PC-3 (cell line): Measurements from ENCODE around the gene BRPF1. TPM values are rescaled to one million over a fixed set of nuclear protein-coding genes. Genes with fewer than 3 reads are reported as not detected.
"Not testable (repeated sequence)": the region's sequence is repeated elsewhere in the genome, so short reads cannot be mapped to it uniquely, and the experiment has no call there.

Experiments used
- ATAC-seq: fragments of 200-7000 bp; cut with Tn5 transposase; 2 replicates; pipeline ENCODE4 v1.9.1; 2020; ENCODE audit warnings: mild to moderate bottlenecking, moderate library complexity
- BruUV-seq: library from RNA; stranded (reverse); fragments of 400-500 nt; replicated peaks from 2 replicates; lab custom pipeline; 2021; lab: Mats Ljungman, UMichigan
- CTCF ChIA-PET: fragments of 300-600 bp; sonication (Branson Sonifier 250); formaldehyde crosslinking; loops from one replicate; lab custom pipeline; 2022; ENCODE audit warnings: antibody characterized with exemption; lab: Charles Lee
- POLR2A ChIA-PET: fragments of 300-600 bp; sonication (Branson Sonifier 250); formaldehyde crosslinking; loops from one replicate; lab custom pipeline; 2022; ENCODE audit warnings: antibody characterized with exemption; ENCODE audit not compliant: unreplicated experiment; lab: Charles Lee
- DNase-seq: peaks from one replicate; pipeline ENCODE4 v3.0.0-alpha.2; 2015
- H2AFZ ChIP-seq: fragments of 300-600 bp; sonication (generic); 2 replicates; pipeline ENCODE4 v1.6.0; 2016; ENCODE audit warnings: antibody characterized with exemption, low read length
- H3F3A ChIP-seq: fragments of 300-600 bp; sonication (generic); one replicate; pipeline ENCODE4 v1.6.0; 2017; ENCODE audit warnings: antibody characterized with exemption, low read length, control low read depth, mild to moderate bottlenecking; ENCODE audit not compliant: unreplicated experiment
- H3K27ac ChIP-seq: fragments of 300-600 bp; sonication (generic); 2 replicates; pipeline ENCODE4 v1.5.1; 2016; ENCODE audit warnings: mild to moderate bottlenecking, low read length
- H3K27me3 ChIP-seq: fragments of 300-600 bp; sonication (generic); 2 replicates; pipeline ENCODE4 v1.6.1; 2016; ENCODE audit warnings: low read length, mixed read lengths
- H3K36me3 ChIP-seq: fragments of 300-600 bp; sonication (generic); 2 replicates; pipeline ENCODE4 v1.6.1; 2016; ENCODE audit warnings: low read depth, mixed run types, low read length, mixed read lengths
- H3K4me1 ChIP-seq: fragments of 300-600 bp; sonication (generic); 2 replicates; pipeline ENCODE4 v1.5.1; 2016; ENCODE audit warnings: low read length; ENCODE audit not compliant: insufficient read depth
- H3K4me2 ChIP-seq: fragments of 300-600 bp; sonication (generic); 2 replicates; pipeline ENCODE4 v1.6.0; 2016; ENCODE audit warnings: low read length
- H3K4me3 ChIP-seq: fragments of 300-600 bp; sonication (generic); 2 replicates; pipeline ENCODE4 v1.5.1; 2016; ENCODE audit warnings: mild to moderate bottlenecking, low read length, mixed read lengths
- H3K79me2 ChIP-seq: fragments of 300-600 bp; sonication (generic); 2 replicates; pipeline ENCODE4 v1.6.1; 2017; ENCODE audit warnings: low read length, mixed read lengths
- H3K9ac ChIP-seq: fragments of 300-600 bp; sonication (generic); 2 replicates; pipeline ENCODE4 v1.6.0; 2016; ENCODE audit warnings: mild to moderate bottlenecking, low read length
- H3K9me2 ChIP-seq: fragments of 300-600 bp; sonication (generic); replicated peaks from 2 replicates; pipeline ENCODE4 v1.6.1; 2016; ENCODE audit warnings: mixed run types, low read length, mixed read lengths
- H3K9me3 ChIP-seq: fragments of 300-600 bp; sonication (generic); 2 replicates; pipeline ENCODE4 v1.6.1; 2016; ENCODE audit warnings: low read length, mixed read lengths
- H4K20me1 ChIP-seq: fragments of 300-600 bp; sonication (generic); 2 replicates; pipeline ENCODE4 v1.6.1; 2016; ENCODE audit warnings: low read length, mixed read lengths
- CTCF ChIP-seq: fragments of 300-600 bp; sonication (generic); conservative IDR thresholded peaks from 2 replicates; pipeline ENCODE4 v1.5.1; 2017; ENCODE audit warnings: antibody characterized with exemption, low read depth, mild to moderate bottlenecking, low read length
- EZH2 ChIP-seq: fragments of 300-600 bp; sonication (generic); IDR thresholded peaks from one replicate; pipeline ENCODE4 v1.6.1; 2017; ENCODE audit warnings: antibody characterized with exemption, mild to moderate bottlenecking, low read length; ENCODE audit not compliant: unreplicated experiment
- EZH2phosphoT487 ChIP-seq: fragments of 300-600 bp; sonication (generic); IDR thresholded peaks from 2 replicates; pipeline ENCODE4 v1.6.1; 2018; ENCODE audit warnings: mild to moderate bottlenecking, antibody characterized with exemption, low read length, borderline replicate concordance
- intact Hi-C: fragments of 100-400 bp; cut with micrococcal nuclease; formaldehyde crosslinking; loops from 2 replicates; pipeline ENCODE4 v1.9.0; 2023
- total RNA-seq: library from RNA; depleted of rRNA; stranded (reverse); fragments of >200 nt; gene quantifications from 2 replicates; pipeline ENCODE4 v1.2.3, GENCODE V29; 2014

The BRPF1 gene
- total RNA-seq, 1 experiment from 2014 or later = 27.0 TPM

DNA sequence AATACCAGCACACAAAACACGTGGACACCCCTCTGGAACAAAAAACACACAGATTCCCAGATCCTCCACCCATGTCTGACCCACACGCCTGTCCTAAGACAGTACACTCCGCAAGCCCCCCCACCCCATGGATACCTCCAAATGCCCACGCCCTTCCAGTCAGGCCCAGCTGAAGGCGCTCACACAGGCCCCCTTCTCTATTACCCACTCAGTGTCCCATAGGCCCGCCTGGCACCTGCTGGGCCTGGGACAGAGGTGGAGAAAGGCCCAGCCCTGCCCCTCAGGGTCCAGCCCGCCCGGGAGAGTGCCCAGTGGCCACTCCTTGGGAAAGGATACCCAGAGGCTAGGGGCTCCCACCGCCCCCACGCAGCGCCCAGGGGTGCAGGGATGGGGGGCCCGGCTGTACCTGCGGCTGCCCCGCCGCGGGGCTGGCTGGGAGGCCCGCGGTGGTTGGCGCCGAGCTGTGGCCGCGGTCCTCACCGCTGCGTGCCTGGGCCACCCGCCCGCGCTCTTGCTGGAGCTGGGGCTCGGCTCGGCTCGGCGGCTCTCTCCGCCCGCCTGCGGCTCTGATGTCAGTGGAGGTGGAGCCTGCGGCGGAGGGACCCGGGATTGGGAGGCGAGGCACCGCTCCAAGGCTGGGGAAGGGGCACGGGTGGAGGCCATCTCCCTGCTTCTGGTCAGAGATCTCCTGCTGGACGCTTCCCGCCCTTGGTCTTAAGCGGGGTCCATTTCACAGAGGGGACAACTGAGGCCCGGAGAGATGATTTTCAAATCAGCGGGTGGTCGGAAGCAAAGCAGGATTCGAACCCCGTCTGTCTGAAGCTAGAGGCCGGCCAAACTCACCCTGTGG lies 38.1 kb downstream of the BRPF1 start, which contains the start of gene CAMK1:
Gene CAMK1 (minus strand): TSS at position 522 of the 850 bp plus-strand sequence. CDS start 2,198 bp downstream, outside the sequence.
- CTCF ChIA-PET = no interaction called here
- Histone ChIP-seq H4K20me1 (no peaks in the 10 kb centered on the region), H3K4me2 (peak within 1 kb of the TSS; percentile 88), H3K9me3 (no peaks in the 10 kb centered on the region), H3K79me2 (peaks cover 18% of the 10 kb centered on the region), H2AFZ (peak within 1 kb of the TSS; percentile 93), H3K27me3 (no peaks in the 10 kb centered on the region), H3F3A (no peaks in the 10 kb centered on the region), H3K4me1 (peaks cover 25% of the 10 kb centered on the region), H3K9me2 (no peaks in the 10 kb centered on the region), H3K27ac (no peak within 1 kb of the TSS), H3K36me3 (no peaks in the 10 kb centered on the region; the same call in 1 of the 2 replicates), H3K9ac (peak within 1 kb of the TSS; percentile 77), H3K4me3 (peak within 1 kb of the TSS; percentile 80)
- ATAC-seq = peak; percentile 92
- POLR2A ChIA-PET = interaction anchor here (0.7 kb wide), 1 partner anchor 19 kb away, joined by 3 read pairs; no protein-coding TSS in a partner anchor
- DNase-seq = peak; percentile 79
- TF ChIP-seq EZH2 = no peak
- no peak for TF ChIP-seq CTCF
- TF ChIP-seq EZH2phosphoT487 = no peak
- intact Hi-C loops = loop anchor here (2.0 to 10.0 kb wide), 2 partner anchors 15 to 55 kb away; no protein-coding TSS in a partner anchor
- no TSS peak for BruUV-seq

- peak overlapping the region; percentile 80 for H3K4me3 ChIP-seq
- TF ChIP-seq CTCF = no peak
- TF ChIP-seq EZH2 = no peak
- no peak for TF ChIP-seq EZH2phosphoT487
- H3K4me1 ChIP-seq = peaks cover 25% of the 10 kb centered on the region
- intact Hi-C loops = loop anchor here (10.0 kb wide), 1 partner anchor 56 kb away; no protein-coding TSS in a partner anchor
- no peak for DNase-seq
- no peaks in the 10 kb centered on the region for H3K27me3 ChIP-seq
- POLR2A ChIA-PET = interaction anchor here (0.7 kb wide), 1 partner anchor 19 kb away, joined by 3 read pairs; no protein-coding TSS in a partner anchor
- ATAC-seq = no peak
- peak overlapping the region; percentile 77 for H3K9ac ChIP-seq
- no peaks in the 10 kb centered on the region; the same call in 1 of the 2 replicates for H3K36me3 ChIP-seq
- H3K4me2 ChIP-seq = peak overlapping the region; percentile 88
- H3F3A ChIP-seq = no peaks in the 10 kb centered on the region
- H3K9me3 ChIP-seq = no peaks in the 10 kb centered on the region
- H4K20me1 ChIP-seq = no peaks in the 10 kb centered on the region
- no peaks in the 10 kb centered on the region for H3K9me2 ChIP-seq
- no TSS peak for BruUV-seq
- H3K79me2 ChIP-seq = peaks cover 18% of the 10 kb centered on the region
- CTCF ChIA-PET = interaction anchor here (0.9 kb wide), 1 partner anchor 80 kb away, joined by 3 read pairs; no protein-coding TSS in a partner anchor
- H2AFZ ChIP-seq = peak overlapping the region; percentile 93
- H3K27ac ChIP-seq = no peak overlapping the region
Observed at GRCh38 chr3:9770276-9770812, 38.8 kb downstream of the BRPF1 start.

DNA sequence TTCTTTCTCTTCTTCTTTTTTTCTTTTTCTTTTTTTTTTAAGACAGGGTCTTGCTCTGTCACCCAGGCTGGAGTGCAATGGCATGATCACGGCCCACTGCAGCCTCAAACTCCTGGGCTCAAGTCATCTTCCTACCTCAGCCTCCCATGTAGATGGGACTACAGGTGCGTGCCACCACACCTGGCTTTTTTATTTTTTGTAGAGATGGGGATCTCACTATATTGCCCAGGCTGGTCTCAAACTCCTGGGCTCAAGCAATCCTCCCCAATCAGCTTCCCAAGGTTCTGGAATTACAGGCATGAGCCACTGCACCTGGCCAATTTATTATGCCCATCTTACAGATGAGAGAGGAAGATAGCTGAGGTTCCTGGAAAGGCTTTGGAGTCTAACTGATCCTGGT lies 39.5 kb downstream of the BRPF1 start:
- H3K4me2 ChIP-seq, H3K36me3 ChIP-seq, ATAC-seq, BruUV-seq, H3K27ac ChIP-seq, H3K9me2 ChIP-seq, H3K27me3 ChIP-seq, H4K20me1 ChIP-seq, H3K9me3 ChIP-seq, H3F3A ChIP-seq, POLR2A ChIA-PET, H3K9ac ChIP-seq, H2AFZ ChIP-seq, DNase-seq, H3K4me3 ChIP-seq: not testable (repeated sequence)
- CTCF ChIA-PET = interaction anchor here (0.9 kb wide), 1 partner anchor 79 kb away, joined by 3 read pairs; no protein-coding TSS in a partner anchor
- intact Hi-C loops = loop anchor here (10.0 kb wide), 1 partner anchor 56 kb away; no protein-coding TSS in a partner anchor
- peaks cover 18% of the 10 kb centered on the region for H3K79me2 ChIP-seq
- H3K4me1 ChIP-seq = peaks cover 25% of the 10 kb centered on the region
